GM13977 (cell line): Measurements from ENCODE around the gene SLC23A2.

ENCODE experiments used
- DNase-seq: peaks from one replicate; pipeline ENCODE4 v3.0.0; 2012; ENCODE audit warnings: low spot score
- CTCF ChIP-seq: IDR thresholded peaks from 2 replicates; pipeline ENCODE4 v1.5.1; 2012; ENCODE audit warnings: mild to moderate bottlenecking, control low read depth; ENCODE audit not compliant: insufficient read depth; ENCODE audit errors: extremely low read depth, missing control alignments
- in situ Hi-C: fragments of 300-500 bp; cut with MboI; formaldehyde crosslinking; loops from one replicate; pipeline ENCODE4 v1.12.0; 2022; ENCODE audit warnings: low sequenced_read_pairs, low pct_unique_long_range_greater_than_20kb, mixed read lengths, inconsistent platforms; ENCODE audit not compliant: unreplicated experiment

The SLC23A2 gene

GRCh38 chr20:4910951-4911350 lies 90.4 kb downstream of the SLC23A2 start:
- DNase-seq, result no peak
- in situ Hi-C loops, result no loop called here
- no peak for TF ChIP-seq CTCF

GRCh38 chr20:4905613-4906012 lies 95.7 kb downstream of the SLC23A2 start:
- no peak for DNase-seq
- TF ChIP-seq CTCF, result no peak
- in situ Hi-C loops, result no loop called here

GRCh38 chr20:4905195-4905594 lies 96.1 kb downstream of the SLC23A2 start:
- TF ChIP-seq CTCF, result no peak
- DNase-seq, result no peak
- in situ Hi-C loops, result no loop called here

- TF ChIP-seq CTCF, result no peak
- in situ Hi-C loops, result no loop called here
- DNase-seq, result no peak
Observed at GRCh38 chr20:4904127-4904860, 97.0 kb downstream of the SLC23A2 start.

GRCh38 chr20:4902788-4903187 lies 98.5 kb downstream of the SLC23A2 start:
- TF ChIP-seq CTCF, result no peak
- in situ Hi-C loops, result no loop called here
- no peak for DNase-seq

GRCh38 chr20:4901031-4901818 lies 100.1 kb downstream of the SLC23A2 start:
- no peak for DNase-seq
- in situ Hi-C loops, result no loop called here
- no peak for TF ChIP-seq CTCF
